DOHH2 (cell line): ENCODE data around the gene CXCL9.

Experiments used
- EZH2phosphoT487 ChIP-seq: fragments of 200-600 bp; sonication (generic); IDR thresholded peaks from 2 replicates; pipeline ENCODE4 v1.6.1; 2017; ENCODE audit warnings: borderline replicate concordance, mild to moderate bottlenecking, antibody characterized with exemption, low read length, moderate library complexity, mixed read lengths
- TF ChIP-seq, protein P1 (sequence below): fragments of 200-600 bp; sonication (generic); IDR thresholded peaks from one replicate; pipeline ENCODE4 v1.5.1; 2014; ENCODE audit warnings: antibody characterized with exemption, mild to moderate bottlenecking, low read depth, low read length; ENCODE audit not compliant: poor library complexity, severe bottlenecking

- TF ChIP-seq, protein P1, sequence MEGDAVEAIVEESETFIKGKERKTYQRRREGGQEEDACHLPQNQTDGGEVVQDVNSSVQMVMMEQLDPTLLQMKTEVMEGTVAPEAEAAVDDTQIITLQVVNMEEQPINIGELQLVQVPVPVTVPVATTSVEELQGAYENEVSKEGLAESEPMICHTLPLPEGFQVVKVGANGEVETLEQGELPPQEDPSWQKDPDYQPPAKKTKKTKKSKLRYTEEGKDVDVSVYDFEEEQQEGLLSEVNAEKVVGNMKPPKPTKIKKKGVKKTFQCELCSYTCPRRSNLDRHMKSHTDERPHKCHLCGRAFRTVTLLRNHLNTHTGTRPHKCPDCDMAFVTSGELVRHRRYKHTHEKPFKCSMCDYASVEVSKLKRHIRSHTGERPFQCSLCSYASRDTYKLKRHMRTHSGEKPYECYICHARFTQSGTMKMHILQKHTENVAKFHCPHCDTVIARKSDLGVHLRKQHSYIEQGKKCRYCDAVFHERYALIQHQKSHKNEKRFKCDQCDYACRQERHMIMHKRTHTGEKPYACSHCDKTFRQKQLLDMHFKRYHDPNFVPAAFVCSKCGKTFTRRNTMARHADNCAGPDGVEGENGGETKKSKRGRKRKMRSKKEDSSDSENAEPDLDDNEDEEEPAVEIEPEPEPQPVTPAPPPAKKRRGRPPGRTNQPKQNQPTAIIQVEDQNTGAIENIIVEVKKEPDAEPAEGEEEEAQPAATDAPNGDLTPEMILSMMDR = no peak
- no peak for TF ChIP-seq EZH2phosphoT487
Observed at GRCh38 chr4:76011700-76012387, 4.5 kb upstream of the CXCL9 start.
